Nephron (organoid): ENCODE data around the gene ZNF813.
A peak's percentile ranks its signal among the peaks of the same experiment; 100 is the strongest.

Experiments
- H3K27ac Mint-ChIP-seq, 3 experiments: 2 replicates each; pipeline ENCODE4 v1.8.0; 2020; ENCODE audit warnings: mixed read lengths in 3 of 3, mild to moderate bottlenecking in 2 of 3, moderate library complexity in 1 of 3
- H3K27me3 Mint-ChIP-seq: 2 replicates; pipeline ENCODE4 v1.8.0; 2021; ENCODE audit warnings: low read depth, mild to moderate bottlenecking, moderate library complexity, mixed read lengths
- H3K36me3 Mint-ChIP-seq: 2 replicates; pipeline ENCODE4 v1.8.0; 2020; ENCODE audit warnings: low read depth, mixed read lengths
- H3K4me1 Mint-ChIP-seq: 2 replicates; pipeline ENCODE4 v1.8.0; 2020; ENCODE audit warnings: mixed read lengths
- H3K4me3 Mint-ChIP-seq, 3 experiments: 2 replicates each; pipeline ENCODE4 v1.8.0; 2020; ENCODE audit warnings: mild to moderate bottlenecking in 3 of 3, mixed read lengths in 3 of 3, moderate library complexity in 2 of 3
- H3K9me3 Mint-ChIP-seq: 2 replicates; pipeline ENCODE4 v1.8.0; 2020; ENCODE audit warnings: mixed read lengths
- CTCF ChIP-seq, 3 experiments: fragments of 200-600 bp; sonication (generic); IDR thresholded peaks; one replicate each; pipeline ENCODE4 v1.5.0; 2021; ENCODE audit warnings: antibody characterized with exemption in 3 of 3; ENCODE audit not compliant: unreplicated experiment in 3 of 3

The ZNF813 gene

GRCh38 chr19:53538378-53539109 lies 71.0 kb downstream of the ZNF813 start:
- Mint-ChIP-seq H3K4me1 (peaks cover 3% of the 10 kb centered on the region), H3K9me3 (no peaks in the 10 kb centered on the region), H3K36me3 (peaks cover 13% of the 10 kb centered on the region), H3K27me3 (no peaks in the 10 kb centered on the region), H3K27ac (peak overlapping the region; percentile 41 to 95 (median 93)), H3K4me3 (peak overlapping the region; percentile 95 to 99 (median 99))
- no peak for TF ChIP-seq CTCF (IDR thresholded peaks at IDR 0.05; ENCODE audit: unreplicated experiment in 3 of 3)

GRCh38 chr19:53540091-53540490 lies 72.6 kb downstream of the ZNF813 start:
- Mint-ChIP-seq H3K27me3 (no peaks in the 10 kb centered on the region), H3K27ac (no peak overlapping the region), H3K36me3 (peaks cover 17% of the 10 kb centered on the region), H3K4me3 (peak overlapping the region in 2 of 3 experiments; percentile 23 to 41), H3K4me1 (peaks cover 3% of the 10 kb centered on the region), H3K9me3 (no peaks in the 10 kb centered on the region)
- TF ChIP-seq CTCF (IDR thresholded peaks at IDR 0.05; ENCODE audit: unreplicated experiment in 3 of 3), result no peak

GRCh38 chr19:53541971-53542370 lies 74.4 kb downstream of the ZNF813 start:
- Mint-ChIP-seq H3K4me1 (peaks cover 10% of the 10 kb centered on the region), H3K9me3 (no peaks in the 10 kb centered on the region), H3K27ac (no peak overlapping the region), H3K27me3 (no peaks in the 10 kb centered on the region), H3K36me3 (peaks cover 20% of the 10 kb centered on the region), H3K4me3 (no peak overlapping the region)
- TF ChIP-seq CTCF (IDR thresholded peaks at IDR 0.05; ENCODE audit: unreplicated experiment in 3 of 3), result no peak

- Mint-ChIP-seq H3K9me3 (no peaks in the 10 kb centered on the region), H3K4me3 (no peak overlapping the region), H3K27ac (no peak overlapping the region), H3K27me3 (no peaks in the 10 kb centered on the region), H3K36me3 (peaks cover 14% of the 10 kb centered on the region), H3K4me1 (peaks cover 8% of the 10 kb centered on the region)
- no peak for TF ChIP-seq CTCF (IDR thresholded peaks at IDR 0.05; ENCODE audit: unreplicated experiment in 3 of 3)
These were observed 77.9 kb downstream of the ZNF813 start for GRCh38 chr19:53545271-53546065.
